K562 (cell line): ENCODE results near the gene ARMH3. TPM values are rescaled to one million over a fixed set of nuclear protein-coding genes. Genes with fewer than 3 reads are reported as not detected.

Source experiments
- DNMT1 ChIP-seq: fragments of 450-650 bp; IDR thresholded peaks from 2 replicates; pipeline ENCODE4 v1.6.1; 2016; ENCODE audit warnings: antibody characterized with exemption, mild to moderate bottlenecking
- MAZ ChIP-seq, 2 experiments: fragments of 450-650 bp in 1 of 2; sonication (generic) in 1 of 2; formaldehyde crosslinking; IDR thresholded peaks in 1 of 2; conservative IDR thresholded peaks in 1 of 2; 2 replicates each; pipeline versions ENCODE4 v1.4.0 to v1.5.0; 2020; ENCODE audit warnings: mild to moderate bottlenecking in 1 of 2, missing genetic modification reagents in 1 of 2
- NCOR1 ChIP-seq: fragments of 450-650 bp; IDR thresholded peaks from 2 replicates; pipeline ENCODE4 v1.6.1; 2016; ENCODE audit warnings: mild to moderate bottlenecking, moderate library complexity
- NFXL1 ChIP-seq: fragments of 450-650 bp; formaldehyde crosslinking; IDR thresholded peaks from 2 replicates; pipeline ENCODE4 v1.4.0; 2021; ENCODE audit warnings: mild to moderate bottlenecking
- polyA plus RNA-seq, 8 experiments: library from polyadenylated mRNA; depleted of rRNA in 4 of 8; stranded (reverse) in 5 of 8; unstranded in 3 of 8; fragments of >200 nt; fragmentation: Nextera tagmentation in 2 of 8; fragmentation: Illumina TruSeq in 1 of 8; extraction: Ambion mirVana in 2 of 8; extraction: Trizol in 1 of 8; gene quantifications; 2 replicates each; pipeline versions ENCODE4 v1.2.1 to v1.2.3, GENCODE V29; 2011 to 2014; ENCODE audit warnings: inconsistent platforms in 1 of 8, missing spikeins in 1 of 8
- total RNA-seq, 7 experiments: library from RNA; depleted of rRNA in 6 of 7; stranded (reverse); fragments of >200 nt in 6 of 7; fragmentation: Illumina TruSeq in 2 of 7; extraction: Trizol in 2 of 7; gene quantifications; 2 replicates each; pipeline versions ENCODE4 v1.2.1 to v1.2.3, GENCODE V29; 2011 to 2021; ENCODE audit warnings: low replicate concordance in 1 of 7
- TF ChIP-seq, protein P1 (sequence below): fragments of 450-650 bp; formaldehyde crosslinking; IDR thresholded peaks from 2 replicates; pipeline ENCODE4 v1.4.0; 2020; ENCODE audit warnings: mild to moderate bottlenecking, moderate library complexity
- TF ChIP-seq, protein P2 (sequence below): fragments of 250-450 bp; sonication (Bioruptor Pico); IDR thresholded peaks from 2 replicates; pipeline ENCODE4 v1.8.0; 2022; ENCODE audit warnings: moderate library complexity, mild to moderate bottlenecking, inconsistent platforms
- TF ChIP-seq, protein P3 (sequence below): fragments of 250-450 bp; sonication (Bioruptor Pico); IDR thresholded peaks from 2 replicates; pipeline ENCODE4 v1.5.1; 2021; ENCODE audit warnings: mild to moderate bottlenecking
- TF ChIP-seq, protein P4 (sequence below), 2 experiments: fragments of 450-650 bp in 1 of 2; sonication (generic) in 1 of 2; formaldehyde crosslinking; conservative IDR thresholded peaks; 2 replicates each; pipeline versions ENCODE4 v1.4.0 to v1.8.1; 2020 to 2022; ENCODE audit warnings: mild to moderate bottlenecking in 1 of 2, missing genetic modification reagents in 1 of 2

Gene ARMH3
- total and polyA plus RNA-seq, 9 of the 15 experiments (the other 6 are each of a cell fraction or from before 2014, with no cell fraction given), result 0.29 to 0.73 TPM; not detected in 7

DNA sequence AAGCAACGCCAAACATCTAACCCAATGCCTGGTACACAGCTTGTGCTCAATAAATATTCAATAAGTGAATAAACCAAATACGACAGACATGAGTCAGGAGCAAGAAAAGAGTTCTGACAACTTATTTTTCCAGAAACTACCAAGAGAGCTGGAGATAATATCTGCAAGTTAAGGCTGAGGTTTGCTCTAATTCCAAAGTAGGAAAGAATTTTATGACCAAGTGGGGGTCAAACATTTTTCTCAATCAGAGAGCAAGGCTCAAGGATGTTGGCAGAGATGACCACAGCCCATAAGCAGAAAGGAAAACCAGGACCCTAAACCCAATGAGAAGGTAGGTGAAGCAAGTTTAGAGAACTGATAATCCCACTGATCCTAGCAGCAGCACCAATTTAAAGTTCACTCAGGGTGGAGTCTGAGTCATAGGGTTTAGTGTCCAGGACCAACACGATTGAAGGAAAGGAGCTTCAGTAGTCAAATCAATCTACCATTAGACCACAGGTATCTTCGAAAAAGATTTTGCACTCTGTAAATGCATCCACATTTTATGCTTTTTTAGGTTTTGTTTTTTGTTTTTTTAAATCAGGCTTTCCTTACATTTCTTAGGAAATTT is 163.1 kb downstream of the ARMH3 start (continued):
- TF ChIP-seq, protein P1, sequence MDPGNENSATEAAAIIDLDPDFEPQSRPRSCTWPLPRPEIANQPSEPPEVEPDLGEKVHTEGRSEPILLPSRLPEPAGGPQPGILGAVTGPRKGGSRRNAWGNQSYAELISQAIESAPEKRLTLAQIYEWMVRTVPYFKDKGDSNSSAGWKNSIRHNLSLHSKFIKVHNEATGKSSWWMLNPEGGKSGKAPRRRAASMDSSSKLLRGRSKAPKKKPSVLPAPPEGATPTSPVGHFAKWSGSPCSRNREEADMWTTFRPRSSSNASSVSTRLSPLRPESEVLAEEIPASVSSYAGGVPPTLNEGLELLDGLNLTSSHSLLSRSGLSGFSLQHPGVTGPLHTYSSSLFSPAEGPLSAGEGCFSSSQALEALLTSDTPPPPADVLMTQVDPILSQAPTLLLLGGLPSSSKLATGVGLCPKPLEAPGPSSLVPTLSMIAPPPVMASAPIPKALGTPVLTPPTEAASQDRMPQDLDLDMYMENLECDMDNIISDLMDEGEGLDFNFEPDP, result no peak
- TF ChIP-seq, protein P2, sequence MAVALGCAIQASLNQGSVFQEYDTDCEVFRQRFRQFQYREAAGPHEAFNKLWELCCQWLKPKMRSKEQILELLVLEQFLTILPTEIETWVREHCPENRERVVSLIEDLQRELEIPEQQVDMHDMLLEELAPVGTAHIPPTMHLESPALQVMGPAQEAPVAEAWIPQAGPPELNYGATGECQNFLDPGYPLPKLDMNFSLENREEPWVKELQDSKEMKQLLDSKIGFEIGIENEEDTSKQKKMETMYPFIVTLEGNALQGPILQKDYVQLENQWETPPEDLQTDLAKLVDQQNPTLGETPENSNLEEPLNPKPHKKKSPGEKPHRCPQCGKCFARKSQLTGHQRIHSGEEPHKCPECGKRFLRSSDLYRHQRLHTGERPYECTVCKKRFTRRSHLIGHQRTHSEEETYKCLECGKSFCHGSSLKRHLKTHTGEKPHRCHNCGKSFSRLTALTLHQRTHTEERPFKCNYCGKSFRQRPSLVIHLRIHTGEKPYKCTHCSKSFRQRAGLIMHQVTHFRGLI (CRISPR knock-in tag), result no peak
- TF ChIP-seq NCOR1 (no peak), DNMT1 (no peak), NFXL1 (CRISPR knock-in tag) (no peak), MAZ (CRISPR knock-in tag; conservative IDR thresholded peaks at IDR 0.05 in 1 of 2, IDR thresholded peaks at IDR 0.05 in 1 of 2) (no peak)
- TF ChIP-seq, protein P3, sequence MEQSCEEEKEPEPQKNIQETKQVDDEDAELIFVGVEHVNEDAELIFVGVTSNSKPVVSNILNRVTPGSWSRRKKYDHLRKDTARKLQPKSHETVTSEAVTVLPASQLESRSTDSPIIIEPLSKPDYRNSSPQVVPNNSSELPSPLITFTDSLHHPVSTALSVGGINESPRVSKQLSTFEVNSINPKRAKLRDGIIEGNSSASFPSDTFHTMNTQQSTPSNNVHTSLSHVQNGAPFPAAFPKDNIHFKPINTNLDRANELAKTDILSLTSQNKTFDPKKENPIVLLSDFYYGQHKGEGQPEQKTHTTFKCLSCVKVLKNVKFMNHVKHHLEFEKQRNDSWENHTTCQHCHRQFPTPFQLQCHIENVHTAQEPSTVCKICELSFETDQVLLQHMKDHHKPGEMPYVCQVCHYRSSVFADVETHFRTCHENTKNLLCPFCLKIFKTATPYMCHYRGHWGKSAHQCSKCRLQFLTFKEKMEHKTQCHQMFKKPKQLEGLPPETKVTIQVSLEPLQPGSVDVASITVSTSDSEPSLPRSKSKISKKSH (CRISPR knock-in tag), result no peak
- TF ChIP-seq, protein P4, sequence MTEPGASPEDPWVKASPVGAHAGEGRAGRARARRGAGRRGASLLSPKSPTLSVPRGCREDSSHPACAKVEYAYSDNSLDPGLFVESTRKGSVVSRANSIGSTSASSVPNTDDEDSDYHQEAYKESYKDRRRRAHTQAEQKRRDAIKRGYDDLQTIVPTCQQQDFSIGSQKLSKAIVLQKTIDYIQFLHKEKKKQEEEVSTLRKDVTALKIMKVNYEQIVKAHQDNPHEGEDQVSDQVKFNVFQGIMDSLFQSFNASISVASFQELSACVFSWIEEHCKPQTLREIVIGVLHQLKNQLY (CRISPR knock-in tag; conservative IDR thresholded peaks at IDR 0.05), result no peak
